ENCODE data around the gene FRYL.

DNA sequence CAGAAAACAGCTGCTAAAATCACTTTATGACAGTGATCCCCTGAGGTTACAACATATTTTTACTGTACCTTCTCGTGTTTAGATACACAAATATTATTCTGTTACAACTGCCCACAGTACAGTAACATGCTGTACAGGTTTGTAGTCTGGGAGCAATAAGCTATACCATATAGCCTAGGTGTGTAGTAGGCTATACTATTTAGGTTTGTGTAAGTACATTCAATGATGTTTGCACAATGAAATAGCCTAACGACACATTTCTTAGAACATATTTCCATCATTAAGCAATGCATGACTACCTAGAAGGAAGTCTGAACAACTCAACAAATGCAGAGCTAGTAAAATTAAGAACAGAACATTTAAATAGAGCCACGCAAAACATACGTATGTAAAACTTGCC is 177.3 kb downstream of the FRYL start:
- no peak for TF ChIP-seq GATA2 (IDR thresholded peaks at IDR 0.05; ENCODE audit: low read depth, low read length)
- no peak for TF ChIP-seq GATA3 (IDR thresholded peaks at IDR 0.05; ENCODE audit: low read depth, low read length)
